ENCODE data around the gene F10. TPM values are rescaled to one million over a fixed set of nuclear protein-coding genes. Genes with fewer than 3 reads are reported as not detected.

The F10 gene
- polyA plus RNA-seq, 1 of the 3 experiments (the other 2 are of a cell fraction), result 12.5 TPM

- no peaks in the 10 kb centered on the region for H3F3A ChIP-seq (replicated peaks; ENCODE audit: insufficient read depth)
- no peaks in the 10 kb centered on the region for H4K20me1 ChIP-seq (ENCODE audit: insufficient read depth)
- POLR2A ChIA-PET, result no interaction called here
- no peak overlapping the region for H3K4me2 ChIP-seq
- no peak for TF ChIP-seq RCOR1 (IDR thresholded peaks at IDR 0.05; ENCODE audit: low read length)
- TF ChIP-seq ELF1 (IDR thresholded peaks at IDR 0.05), result no peak
- no peak for TF ChIP-seq POLR2AphosphoS5 (IDR thresholded peaks at IDR 0.05; ENCODE audit: low read depth, low read length)
- no peak for TF ChIP-seq CTCF (IDR thresholded peaks at IDR 0.05)
- no peak for TF ChIP-seq SIN3A (IDR thresholded peaks at IDR 0.05; ENCODE audit: borderline replicate concordance, low read depth, low read length)
- no peak for TF ChIP-seq TCF12 (IDR thresholded peaks at IDR 0.05)
- no peak for TF ChIP-seq MAX (IDR thresholded peaks at IDR 0.05; ENCODE audit: low read depth)
- no peak for TF ChIP-seq EP300 (IDR thresholded peaks at IDR 0.05; ENCODE audit: borderline replicate concordance in 1 of 2, low read depth in 1 of 2, low read length in 1 of 2)
- no peak for TF ChIP-seq TEAD4 (IDR thresholded peaks at IDR 0.05; ENCODE audit: borderline replicate concordance, insufficient read depth)
- TF ChIP-seq GATA2 (CRISPR knock-in tag; IDR thresholded peaks at IDR 0.05), result no peak
- TF ChIP-seq PBX3 (IDR thresholded peaks at IDR 0.05), result no peak
- TF ChIP-seq RFX5 (IDR thresholded peaks at IDR 0.05; ENCODE audit: low read length), result no peak
- TF ChIP-seq SMC3 (IDR thresholded peaks at IDR 0.05; ENCODE audit: low read depth, low read length), result no peak
- no peak for TF ChIP-seq REST (IDR thresholded peaks at IDR 0.05; ENCODE audit: low read depth, low read length)
- no peak for TF ChIP-seq TAF1 (IDR thresholded peaks at IDR 0.05; ENCODE audit: borderline replicate concordance, low read depth, low read length)
- no peak for TF ChIP-seq FOXJ3 (CRISPR knock-in tag; IDR thresholded peaks at IDR 0.05)
- TF ChIP-seq IRF3 (IDR thresholded peaks at IDR 0.05; ENCODE audit: low read depth, low read length), result no peak
- no peak for TF ChIP-seq NFIC (IDR thresholded peaks at IDR 0.05; ENCODE audit: borderline replicate concordance)
- TF ChIP-seq JUND (IDR thresholded peaks at IDR 0.05), result no peak
- TF ChIP-seq RXRA (IDR thresholded peaks at IDR 0.05; ENCODE audit: borderline replicate concordance, low read depth), result no peak
- H2AFZ ChIP-seq (ENCODE audit: low read depth), result no peak overlapping the region
- no CpG with 5 or more reads among the region's 9 CpGs for WGBS (ENCODE audit: low lambda C conversion rate)
- H3K9me2 ChIP-seq, result no peaks in the 10 kb centered on the region
- H3K4me1 ChIP-seq (ENCODE audit: control insufficient read depth in 1 of 2, insufficient read depth in 2 of 2, low read depth in 1 of 2, low read length in 1 of 2), result no peaks in the 10 kb centered on the region
- H3K36me3 ChIP-seq (replicated peaks in 1 of 2; ENCODE audit: control insufficient read depth in 1 of 2, insufficient read depth in 2 of 2, low read length in 1 of 2), result no peaks in the 10 kb centered on the region
- no peak overlapping the region for H3K9ac ChIP-seq
- H3K27me3 ChIP-seq (ENCODE audit: insufficient read depth), result no peaks in the 10 kb centered on the region
- no peaks in the 10 kb centered on the region for H3K79me2 ChIP-seq (ENCODE audit: insufficient read depth)
- H3K27ac ChIP-seq (ENCODE audit: low read depth in 2 of 2, low read length in 1 of 2), result no peak overlapping the region
- DNase-seq, result no peak
- H3K9me3 ChIP-seq, result no peaks in the 10 kb centered on the region
- H3K4me3 ChIP-seq (ENCODE audit: low read depth in 2 of 2, low read length in 1 of 2), result no peak overlapping the region
- CTCF ChIA-PET, result interaction anchor here (1.6 kb wide), 1 partner anchor 9 kb away, joined by 3 read pairs; no protein-coding TSS in a partner anchor
Observed at GRCh38 chr13:113103646-113104045, 19.0 kb upstream of the F10 start.
